ENCODE data around the gene OR8G1.

DNA sequence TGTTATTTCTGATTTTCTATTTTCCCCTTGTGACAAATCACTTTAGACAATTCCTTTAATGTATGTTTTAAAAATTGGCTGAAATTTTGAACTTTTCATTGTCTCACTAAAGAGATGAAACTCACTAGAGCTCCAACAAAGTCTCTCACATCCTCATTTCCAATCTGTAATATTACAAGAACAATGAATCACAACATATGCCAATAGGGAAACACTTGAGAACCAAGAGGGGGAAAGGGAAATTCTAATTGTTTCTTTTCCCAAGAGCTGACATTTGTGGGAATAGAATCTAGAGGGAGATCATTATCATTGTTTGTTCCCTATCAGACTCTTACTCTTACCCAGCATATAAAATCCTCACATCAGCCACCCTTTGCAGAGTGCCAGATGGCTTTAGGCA, 29.6 kb upstream of the OR8G1 start:
- TF ChIP-seq CTCF (conservative IDR thresholded peaks at IDR 0.05 in 1 of 2, IDR thresholded peaks at IDR 0.05 in 1 of 2; ENCODE audit: low read depth in 1 of 2, low read length in 2 of 2) = no peak
- TF ChIP-seq EZH2 (IDR thresholded peaks at IDR 0.05; ENCODE audit: low read length, missing control alignments) = no peak
